GM13977 (cell line): Measurements from ENCODE around the gene ORC6.

Experiments used
- DNase-seq: peaks from one replicate; pipeline ENCODE4 v3.0.0; 2012; ENCODE audit warnings: low spot score
- CTCF ChIP-seq: IDR thresholded peaks from 2 replicates; pipeline ENCODE4 v1.5.1; 2012; ENCODE audit warnings: mild to moderate bottlenecking, control low read depth; ENCODE audit not compliant: insufficient read depth; ENCODE audit errors: extremely low read depth, missing control alignments
- in situ Hi-C: fragments of 300-500 bp; cut with MboI; formaldehyde crosslinking; loops from one replicate; pipeline ENCODE4 v1.12.0; 2022; ENCODE audit warnings: low sequenced_read_pairs, low pct_unique_long_range_greater_than_20kb, mixed read lengths, inconsistent platforms; ENCODE audit not compliant: unreplicated experiment

Gene ORC6

GRCh38 chr16:46700048-46700447 lies 10.6 kb downstream of the ORC6 start:
- no peak for DNase-seq
- in situ Hi-C loops = no loop called here
- no peak for TF ChIP-seq CTCF

DNA sequence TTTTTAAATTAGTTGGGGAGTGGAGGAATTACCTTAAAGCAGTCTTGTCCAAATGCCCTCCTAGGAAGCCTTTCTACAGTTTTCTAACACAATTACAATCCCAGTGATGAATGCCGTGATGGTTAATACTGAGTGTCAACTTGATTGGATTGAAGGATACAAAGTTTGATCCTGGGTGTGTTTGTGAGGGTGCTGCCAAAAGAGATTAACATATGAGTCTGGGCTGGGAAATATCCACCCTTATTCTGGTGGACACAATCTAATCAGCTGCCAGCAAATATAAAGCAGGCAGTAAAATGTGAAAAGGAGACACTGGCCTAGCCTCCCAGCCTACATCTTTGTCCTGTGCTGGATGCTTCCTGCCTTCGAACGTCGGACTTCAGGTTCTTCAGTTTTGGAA lies 12.2 kb downstream of the ORC6 start:
- in situ Hi-C loops = no loop called here
- DNase-seq = no peak
- TF ChIP-seq CTCF = no peak

GRCh38 chr16:46702030-46702429 lies 12.6 kb downstream of the ORC6 start:
- no peak for DNase-seq
- in situ Hi-C loops = no loop called here
- TF ChIP-seq CTCF = no peak

DNA sequence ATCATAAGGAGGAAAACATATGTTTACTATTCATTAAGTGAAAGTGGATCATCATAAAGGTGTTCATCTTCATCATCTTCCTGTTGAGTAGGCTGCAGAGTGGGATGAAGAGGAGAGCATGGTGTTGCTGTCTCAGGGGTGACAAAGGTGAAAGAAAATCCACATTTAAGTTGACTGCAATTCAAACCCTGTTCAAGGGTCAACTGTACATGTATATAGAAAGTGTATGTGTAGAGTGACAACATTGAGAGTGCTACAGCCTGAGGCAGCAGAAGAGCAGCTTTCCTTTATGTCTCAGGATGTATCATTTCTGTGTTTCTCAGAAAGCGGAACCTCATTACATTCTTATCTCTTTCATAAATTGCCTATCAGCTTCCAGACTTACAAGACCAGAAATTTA lies 17.2 kb downstream of the ORC6 start:
- DNase-seq = no peak
- in situ Hi-C loops = no loop called here
- no peak for TF ChIP-seq CTCF

- in situ Hi-C loops = no loop called here
- TF ChIP-seq CTCF = no peak
- DNase-seq = no peak
Measured at GRCh38 chr16:46709469-46710005, 20.1 kb downstream of the ORC6 start.

DNA sequence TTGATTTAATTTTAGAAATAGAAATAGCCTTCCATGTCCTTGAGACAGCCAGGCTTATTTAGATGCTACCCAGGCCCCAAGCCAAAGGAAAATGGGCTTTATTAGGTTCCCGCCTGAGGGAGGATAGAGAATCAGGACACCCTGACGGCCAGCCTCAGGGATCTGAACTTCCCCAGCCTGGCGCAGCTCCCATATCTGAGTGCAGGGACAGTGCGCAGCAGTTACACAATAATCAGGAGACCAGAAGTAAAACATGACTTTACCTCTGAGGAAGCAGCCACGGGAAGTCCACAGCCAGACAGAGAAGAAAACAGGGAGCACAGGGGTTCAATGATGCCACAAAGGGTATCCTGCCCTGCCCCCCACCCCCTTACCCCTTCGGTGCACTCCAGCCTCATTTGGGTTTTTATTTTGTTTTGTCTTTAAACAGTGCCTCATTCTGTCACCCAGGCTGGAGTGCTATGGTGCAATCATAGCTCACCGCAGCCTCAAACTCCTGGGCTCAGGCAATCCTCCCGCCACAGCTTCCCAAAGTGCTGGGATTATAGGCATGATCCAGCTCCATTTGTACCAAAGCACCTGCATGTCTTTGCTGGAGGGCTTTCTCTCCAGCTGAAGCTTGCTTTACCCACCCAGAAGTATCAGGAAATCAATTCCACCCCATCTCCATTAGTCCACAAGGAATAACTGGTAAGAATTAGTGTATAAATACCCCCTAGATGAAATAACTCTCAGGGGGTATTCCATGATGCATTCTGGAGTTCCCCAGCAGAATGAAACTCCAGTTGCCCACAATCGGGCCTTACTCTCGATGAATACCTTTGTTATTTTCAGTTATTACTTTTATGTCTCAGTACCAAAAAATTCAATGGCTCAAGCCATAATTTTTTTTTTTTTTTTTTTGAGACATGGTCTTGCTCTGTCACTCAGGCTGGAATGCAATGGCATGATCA lies 21.9 kb downstream of the ORC6 start:
- DNase-seq = no peak
- no peak for TF ChIP-seq CTCF
- in situ Hi-C loops = no loop called here
